COLO829 (cell line): ENCODE results near the gene USP6.
"Not testable (repeated sequence)": the region's sequence is repeated elsewhere in the genome, so short reads cannot be mapped to it uniquely, and the experiment has no call there.

Experiments
- DNase-seq: peaks from one replicate; pipeline ENCODE4 v3.0.0; 2012; ENCODE audit warnings: low spot score

Gene USP6

DNA sequence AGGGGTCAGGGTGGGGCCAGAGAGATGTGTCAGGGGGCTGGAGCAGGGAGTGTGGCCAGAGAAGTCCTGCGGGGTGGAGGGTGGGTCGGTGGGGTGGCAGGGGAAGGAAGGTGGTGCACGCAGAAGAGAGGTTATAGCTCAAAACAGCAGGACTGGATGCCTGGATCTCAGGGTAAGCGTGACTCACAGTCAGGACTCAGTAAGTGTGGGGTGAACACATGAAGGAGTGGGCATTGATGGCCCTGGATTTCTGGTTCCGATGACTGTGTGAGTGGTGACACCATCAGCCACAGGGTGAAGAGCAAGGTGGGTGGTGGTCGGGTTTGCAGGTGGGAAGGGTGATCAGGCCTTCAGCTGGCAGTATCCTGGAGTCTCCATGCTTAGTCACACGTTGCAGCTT, 6.2 kb downstream of the USP6 start:
- not testable (repeated sequence) for DNase-seq

DNA sequence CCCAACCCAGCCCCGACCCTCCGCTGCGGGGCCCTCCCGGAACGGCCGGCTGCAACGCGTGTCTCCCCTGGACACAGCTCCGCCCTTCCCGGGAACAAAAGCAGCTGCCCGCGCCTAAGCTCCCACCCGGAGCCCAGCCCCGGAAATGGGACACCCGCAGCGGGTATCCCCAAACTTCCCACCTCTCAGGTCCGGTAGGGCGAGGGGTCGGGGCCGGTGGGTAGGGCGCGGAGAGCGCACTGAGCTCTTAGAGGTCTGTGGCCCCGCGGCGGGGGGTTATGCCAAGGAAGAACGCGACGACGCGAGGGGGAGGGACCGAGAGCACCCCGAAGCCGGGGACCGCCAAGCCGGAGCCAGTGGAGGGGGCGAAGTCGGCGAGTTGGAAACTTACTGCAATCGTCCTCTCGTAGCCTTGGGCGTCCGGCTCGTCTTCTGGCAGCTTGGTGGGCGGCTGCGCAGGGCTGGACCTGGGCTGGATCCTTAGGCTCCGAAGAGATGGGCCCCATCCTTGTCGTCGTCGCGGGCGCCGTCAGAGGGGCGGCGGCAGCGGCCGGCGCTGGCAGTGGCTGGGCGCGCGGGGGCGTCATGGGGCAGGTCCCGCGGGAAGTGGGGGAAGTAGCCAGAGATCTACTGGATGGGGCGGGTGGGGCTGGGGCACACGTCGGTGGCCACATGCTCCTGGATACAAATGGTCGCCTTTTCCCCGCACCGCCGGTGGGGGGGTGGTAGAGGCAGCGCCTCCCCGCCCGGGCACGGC, 6.9 kb downstream of the USP6 start:
- DNase-seq, result no peak

DNA sequence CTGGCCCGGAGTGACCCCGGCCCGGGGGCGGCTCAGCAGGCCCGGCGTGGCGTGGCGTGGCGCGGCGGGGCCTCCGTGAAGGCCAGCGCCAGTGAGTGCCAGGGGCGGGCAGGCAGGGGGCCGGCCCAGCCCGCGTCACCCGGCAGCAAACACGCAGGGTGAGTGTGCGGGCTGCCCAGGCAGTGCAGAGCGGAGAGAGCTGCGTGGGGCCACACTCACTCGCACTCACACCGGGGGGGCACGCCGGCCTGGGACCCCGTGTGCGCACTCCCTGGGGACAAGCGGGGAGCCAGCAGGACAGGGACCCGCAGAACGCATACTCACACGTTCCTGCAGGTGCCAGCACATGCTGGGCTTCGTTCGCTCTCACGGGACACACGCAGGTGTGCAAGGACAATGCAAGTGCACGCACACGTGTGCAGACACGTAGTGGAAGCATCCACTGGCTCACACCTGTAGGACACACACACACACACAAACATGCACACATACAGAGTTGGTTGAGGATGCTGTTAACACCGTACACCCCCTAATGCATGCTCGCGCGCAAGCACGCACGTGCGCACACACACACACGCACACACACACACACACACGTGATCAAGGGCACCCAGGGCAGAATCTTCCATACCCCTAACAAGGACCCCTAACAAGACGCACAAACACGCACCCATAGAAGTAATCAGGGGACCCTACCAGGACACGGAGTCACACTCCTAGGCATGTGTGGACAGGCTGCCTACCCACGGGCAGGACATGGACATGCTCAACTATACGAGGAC, 7.7 kb downstream of the USP6 start:
- DNase-seq, result no peak

DNA sequence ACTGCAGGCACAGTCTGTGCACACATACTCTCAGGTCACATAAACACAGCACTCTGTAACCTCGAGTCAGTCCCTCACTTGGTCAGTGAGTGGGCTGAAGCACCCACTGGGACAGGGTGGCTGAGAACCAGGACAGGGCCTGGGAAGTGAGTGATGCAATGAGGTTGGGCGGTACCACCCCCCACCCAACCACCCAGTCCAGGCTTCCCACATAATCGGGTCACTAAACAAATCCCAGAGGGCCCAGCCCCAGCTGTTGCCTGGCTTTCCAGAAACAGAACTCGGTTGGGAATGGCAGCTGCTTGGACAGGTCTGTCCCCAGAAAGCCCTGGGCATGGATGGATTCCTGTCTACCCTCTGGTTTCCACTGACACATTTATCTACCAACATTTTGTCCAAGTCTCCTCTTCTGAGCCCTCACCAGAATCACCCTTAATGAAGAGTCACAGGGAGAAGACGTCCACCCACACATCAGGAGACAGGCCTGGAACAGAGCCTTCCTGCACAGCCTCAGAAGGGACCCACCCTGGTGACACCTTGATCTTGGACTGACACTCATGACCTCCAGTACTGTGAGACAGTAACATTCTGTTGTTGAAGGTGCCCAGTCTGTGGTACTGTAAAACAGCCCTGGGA, 8.4 kb downstream of the USP6 start:
- DNase-seq, result not testable (repeated sequence)

DNA sequence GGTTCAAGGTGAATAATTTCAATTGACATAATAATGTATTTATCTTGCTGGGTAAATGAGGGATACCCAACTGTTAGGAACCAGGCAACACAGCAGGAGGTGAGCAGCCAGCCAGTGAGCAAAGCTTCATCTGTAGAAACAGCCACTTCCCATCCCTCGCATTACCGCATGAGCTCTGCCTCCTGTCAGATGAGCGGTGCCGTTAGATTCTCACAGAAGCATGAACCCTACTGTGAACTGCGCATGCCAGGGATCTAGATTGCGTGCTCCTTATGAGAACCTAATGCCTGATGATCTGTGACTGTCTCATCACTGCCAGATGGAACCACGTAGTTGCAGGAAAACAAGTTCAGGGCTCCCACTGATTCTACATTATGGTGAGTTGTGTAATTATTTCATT, 9.1 kb downstream of the USP6 start:
- DNase-seq, result not testable (repeated sequence)

DNA sequence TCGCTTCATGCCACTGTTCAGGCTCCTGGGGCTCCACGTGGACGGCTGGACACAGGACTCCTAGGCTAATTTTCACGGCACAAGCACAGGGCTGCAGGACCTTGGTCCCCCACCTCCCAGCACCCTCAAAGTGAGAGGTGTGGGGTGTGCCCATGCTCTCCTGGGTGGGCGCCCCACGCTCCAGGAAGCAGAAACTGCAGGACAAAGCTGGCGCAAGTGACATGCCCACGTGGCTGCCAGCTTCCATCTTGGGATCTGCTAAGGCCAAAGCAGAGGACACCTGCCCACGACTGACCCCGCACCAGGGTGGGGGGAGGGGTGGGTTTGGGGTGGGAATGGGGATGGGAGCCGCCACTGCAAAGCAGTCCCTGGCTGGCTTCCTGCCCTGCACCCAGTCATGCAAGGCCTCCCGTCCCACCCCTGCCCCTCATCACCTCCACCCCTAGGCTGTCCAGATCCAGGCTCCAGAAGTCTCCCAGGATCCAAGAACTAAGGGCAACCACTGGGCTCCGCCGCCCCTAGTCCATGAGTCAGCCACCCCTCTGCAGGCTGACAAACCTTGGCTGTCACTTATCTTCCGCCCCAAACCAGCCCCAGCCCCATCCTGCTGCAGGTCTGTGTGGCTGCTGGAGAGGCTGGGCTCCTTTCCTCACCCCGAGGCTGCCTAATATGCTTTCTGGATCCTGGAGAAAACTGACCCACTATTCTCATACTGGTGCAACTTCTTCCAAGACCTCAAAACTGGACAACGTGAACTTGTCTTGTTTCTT, 11.1 kb downstream of the USP6 start:
- no peak for DNase-seq

DNA sequence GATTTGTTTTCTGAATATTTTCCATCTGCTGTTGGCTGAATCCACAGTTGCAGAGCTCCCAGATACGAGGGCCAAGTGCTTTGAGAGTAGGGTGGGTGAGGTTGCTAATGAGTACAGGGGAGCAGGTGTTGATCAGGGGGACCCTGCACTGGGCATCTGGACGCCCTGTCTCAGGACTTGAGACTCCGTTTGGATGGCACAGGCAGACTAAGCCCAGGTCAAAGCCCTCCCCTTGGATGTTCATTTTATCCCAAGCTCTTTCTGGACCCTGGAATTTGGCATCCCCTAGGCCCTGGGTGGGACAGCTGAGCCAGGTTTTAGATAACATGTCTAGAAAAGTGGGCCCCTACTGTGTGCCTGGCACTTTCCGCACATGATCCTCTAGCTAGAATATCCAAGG, 12.1 kb downstream of the USP6 start:
- no peak for DNase-seq

DNA sequence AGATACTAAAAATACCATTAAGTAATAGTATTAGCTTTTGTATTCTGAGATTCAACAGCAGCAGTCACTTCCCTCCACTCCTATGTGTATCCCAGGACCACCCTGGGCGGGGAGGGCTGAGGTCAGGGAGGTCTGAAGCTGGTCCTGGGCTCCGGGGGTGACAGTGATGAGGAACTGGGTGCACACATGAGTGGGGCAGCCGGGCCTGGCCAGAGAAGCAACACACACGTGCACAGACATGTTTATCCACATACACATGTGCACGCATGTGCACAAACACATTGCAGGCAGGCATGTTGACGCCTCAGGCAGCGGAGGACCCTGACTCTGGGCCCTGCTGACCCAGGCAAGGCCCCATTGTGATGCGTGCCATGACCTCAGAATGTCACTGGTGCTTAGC, 12.6 kb downstream of the USP6 start:
- not testable (repeated sequence) for DNase-seq

DNA sequence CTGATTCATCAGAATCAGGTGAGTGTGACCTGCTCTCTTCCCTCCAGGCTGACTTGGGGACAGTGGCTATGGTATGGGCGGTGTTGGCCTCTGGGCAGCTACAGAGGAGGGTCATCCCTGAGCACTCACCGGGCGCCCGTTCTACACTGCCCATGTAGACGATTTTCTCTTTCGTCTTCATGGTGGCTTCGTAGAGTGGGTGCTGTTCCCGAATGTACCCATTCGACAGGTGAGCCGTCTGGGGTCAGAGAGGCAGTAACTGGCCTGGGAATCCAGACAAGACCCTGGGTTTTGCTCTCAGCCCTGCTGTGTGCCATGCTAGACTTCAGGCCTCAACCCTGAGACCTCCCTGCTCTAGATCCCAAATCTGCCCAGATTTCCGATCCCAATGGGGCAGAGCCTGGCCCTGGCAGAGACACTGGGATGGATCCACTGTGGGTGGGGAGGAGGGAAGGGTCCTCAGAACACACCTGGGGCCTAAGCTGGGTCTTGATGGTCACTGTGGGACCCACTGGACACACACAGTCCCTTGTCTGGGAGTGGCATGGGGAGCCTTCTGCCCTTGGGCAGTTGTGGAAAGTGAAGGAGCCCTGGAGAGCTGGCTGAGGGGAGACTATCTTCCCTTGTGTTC, 13.2 kb downstream of the USP6 start:
- DNase-seq, result no peak

DNA sequence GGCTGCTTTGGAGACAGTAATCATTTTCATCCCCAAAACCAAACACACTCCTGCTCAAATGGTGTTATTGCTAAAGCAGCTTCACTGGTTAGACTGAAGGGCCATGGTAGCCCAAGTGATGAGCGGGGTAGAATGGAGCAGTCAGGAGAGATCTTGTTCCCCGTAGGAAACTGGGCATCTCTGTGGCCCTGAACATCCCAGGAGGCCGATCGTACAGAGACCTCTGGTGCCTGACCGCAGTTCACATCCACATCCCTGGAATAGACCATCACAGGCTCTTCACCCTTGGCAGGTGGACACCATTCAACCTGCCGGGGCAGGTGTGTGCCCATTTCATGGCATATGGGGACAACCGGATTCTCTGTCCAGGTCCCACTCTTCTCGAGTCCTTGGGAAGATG, 13.9 kb downstream of the USP6 start:
- DNase-seq, result not testable (repeated sequence)

DNA sequence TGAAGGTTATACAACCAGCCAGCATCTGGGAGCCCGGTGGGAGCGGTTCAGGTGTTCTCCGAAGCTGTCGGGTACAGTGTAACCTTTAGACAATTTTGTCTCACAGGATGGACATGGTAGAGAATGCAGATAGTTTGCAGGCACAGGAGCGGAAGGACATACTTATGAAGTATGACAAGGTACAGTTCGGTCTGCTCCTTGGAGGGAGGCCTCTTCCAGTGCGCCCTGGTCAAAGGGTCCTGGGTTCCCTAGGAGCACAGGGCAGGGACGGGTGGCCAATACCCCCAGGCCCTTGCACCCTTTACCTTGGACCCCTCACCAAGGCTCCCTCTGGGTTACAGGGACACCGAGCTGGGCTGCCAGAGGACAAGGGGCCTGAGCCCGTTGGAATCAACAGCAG, 14.4 kb downstream of the USP6 start:
- DNase-seq, result not testable (repeated sequence)

DNA sequence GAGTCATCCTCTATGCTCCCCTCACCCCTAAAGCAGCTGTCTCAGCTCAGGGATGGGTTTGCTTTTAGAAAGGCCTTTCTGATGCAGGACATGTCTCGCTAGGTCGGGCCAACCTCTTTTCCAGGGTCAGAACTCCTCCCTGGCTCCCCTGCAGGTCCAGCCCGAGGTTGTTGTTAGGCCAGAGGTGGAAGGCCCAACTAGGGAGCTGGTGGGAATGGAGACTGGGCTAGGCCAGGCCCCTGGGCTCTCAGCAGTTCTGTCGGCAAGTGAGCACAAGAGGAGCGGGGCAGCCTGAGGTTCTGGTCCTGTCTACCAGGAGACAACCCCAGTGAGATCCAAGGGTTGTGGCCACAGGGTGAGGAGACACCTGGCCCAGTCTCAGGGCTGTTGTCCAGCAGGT, 14.9 kb downstream of the USP6 start:
- not testable (repeated sequence) for DNase-seq

DNA sequence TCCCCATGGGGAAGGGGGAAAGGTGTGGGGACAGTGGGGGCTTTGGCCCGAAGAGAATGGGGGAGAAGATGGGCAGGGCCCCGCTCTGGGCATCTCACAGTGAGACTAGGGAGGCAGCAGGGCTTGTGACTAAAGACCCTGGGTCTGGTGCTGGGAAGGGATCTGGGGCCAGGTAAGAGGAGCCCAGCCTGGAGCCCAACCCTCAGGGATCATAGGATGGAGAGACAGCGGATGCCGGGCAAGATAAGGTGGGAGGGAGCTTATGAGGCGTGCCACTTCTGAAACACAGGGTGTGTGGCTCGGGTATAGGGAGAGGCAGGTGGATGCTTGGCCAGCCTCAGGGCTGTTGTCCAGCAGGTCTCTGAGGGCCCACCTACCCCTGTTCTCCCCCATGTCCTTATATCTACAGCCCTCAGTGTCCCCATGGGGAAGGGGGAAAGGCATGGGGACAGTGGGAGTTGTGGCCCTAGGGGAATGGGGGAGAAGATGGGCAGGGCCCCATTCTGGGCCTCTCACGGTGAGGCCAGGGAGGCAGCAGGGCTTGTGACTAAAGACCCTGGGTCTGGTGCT, 15.4 kb downstream of the USP6 start:
- DNase-seq, result no peak

DNA sequence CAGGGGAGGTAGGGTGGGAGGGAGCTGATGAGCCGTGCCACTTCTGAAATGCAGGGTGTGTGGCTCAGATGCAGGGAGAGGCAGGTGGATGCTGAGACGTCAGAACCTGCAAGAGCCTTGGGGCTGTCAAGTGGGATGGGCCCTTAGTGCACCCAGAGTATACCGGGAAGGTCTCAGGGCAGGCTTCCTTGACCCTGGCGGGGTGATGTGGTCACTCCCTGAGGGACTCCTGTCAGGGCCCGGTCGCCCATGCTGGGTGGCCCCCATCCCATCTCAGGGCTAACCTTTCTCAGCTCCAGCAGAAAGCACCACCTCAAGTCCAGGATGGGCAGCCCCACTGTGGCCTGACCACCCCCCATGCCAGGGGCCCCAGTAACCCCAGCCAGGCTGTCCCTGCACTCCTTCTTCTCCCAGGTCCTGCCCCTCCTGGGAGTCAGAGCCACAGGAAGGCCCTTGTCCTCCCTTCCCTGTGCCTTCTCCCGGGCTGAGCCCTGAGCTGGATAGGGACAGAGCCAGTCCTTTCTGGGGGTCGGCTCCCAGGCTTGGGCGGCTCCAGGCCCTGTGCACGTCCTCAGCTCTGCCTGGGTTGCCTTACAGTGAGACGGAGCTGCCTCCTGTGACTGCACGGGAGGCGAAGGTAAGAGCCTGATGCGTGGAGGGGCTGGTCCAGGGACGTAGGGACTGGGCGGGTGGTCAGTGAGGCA, 16.1 kb downstream of the USP6 start:
- not testable (repeated sequence) for DNase-seq

DNA sequence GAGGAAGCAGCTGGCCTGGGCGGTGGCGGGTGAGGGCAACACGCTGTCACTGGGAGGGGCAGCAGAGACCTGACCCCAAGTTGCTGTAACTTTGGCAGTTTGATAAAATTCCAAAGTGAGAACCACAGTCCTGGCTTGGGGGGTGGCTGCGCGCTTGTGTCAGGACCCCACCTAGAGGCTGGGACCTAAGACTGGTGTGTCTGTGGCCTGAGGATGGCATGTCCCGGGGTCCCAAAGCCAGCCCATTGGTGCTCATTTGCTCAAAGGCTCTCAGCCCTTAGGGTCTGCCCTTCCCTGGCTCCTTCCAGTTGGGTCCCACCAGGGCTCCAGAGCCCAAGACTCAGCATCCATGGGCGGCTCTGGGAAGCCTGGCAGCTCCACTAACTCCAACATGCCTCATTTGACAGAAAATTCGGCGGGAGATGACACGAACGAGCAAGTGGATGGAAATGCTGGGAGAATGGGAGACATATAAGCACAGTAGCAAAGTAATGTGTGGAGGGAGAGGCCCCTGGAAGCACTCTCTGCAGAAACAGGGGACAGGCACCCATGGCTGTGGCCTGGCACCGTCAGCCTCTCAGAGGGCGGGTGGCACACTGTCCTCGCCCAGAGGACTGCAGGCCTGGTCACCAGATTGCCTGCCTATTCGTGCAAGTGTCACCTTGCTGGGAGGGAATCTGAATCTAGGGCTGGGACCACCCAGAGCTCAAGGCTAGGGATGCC, 16.8 kb downstream of the USP6 start:
- DNase-seq, result not testable (repeated sequence)

DNA sequence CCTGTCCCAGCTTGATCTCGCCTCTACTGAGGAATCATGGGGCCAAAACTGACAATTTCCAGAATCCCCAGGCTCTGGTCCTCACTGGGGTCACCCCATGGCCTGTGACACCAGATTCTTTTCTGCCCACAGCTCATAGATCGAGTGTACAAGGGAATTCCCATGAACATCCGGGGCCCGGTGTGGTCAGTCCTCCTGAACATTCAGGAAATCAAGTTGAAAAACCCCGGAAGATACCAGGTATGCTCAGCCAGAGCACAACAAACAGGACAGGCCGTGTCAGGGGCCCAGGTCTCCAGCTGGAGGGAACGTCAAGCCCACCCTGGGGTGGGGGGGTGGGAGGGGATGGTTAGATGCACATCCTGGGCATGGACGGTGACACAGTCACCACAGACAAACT, 17.5 kb downstream of the USP6 start:
- no peak for DNase-seq

DNA sequence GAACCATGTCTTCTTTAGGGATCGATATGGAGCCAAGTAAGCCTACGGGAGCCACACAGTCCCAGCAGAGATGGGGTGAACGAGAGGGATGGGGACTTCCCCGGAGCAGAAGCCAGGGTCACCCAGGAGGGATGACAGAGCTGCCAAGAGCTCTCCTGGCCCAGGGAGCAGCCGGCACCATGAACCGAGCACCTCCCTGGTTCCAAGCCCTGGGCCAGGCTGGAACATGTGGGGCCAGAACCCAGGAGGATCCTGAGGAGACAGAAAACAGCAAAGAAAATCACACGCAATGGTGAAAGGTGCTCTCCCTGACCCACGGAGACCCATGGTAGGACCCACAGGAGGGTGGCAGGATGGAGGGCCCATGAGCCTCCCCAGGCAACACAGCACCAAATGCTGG, 18.1 kb downstream of the USP6 start:
- DNase-seq, result not testable (repeated sequence)

DNA sequence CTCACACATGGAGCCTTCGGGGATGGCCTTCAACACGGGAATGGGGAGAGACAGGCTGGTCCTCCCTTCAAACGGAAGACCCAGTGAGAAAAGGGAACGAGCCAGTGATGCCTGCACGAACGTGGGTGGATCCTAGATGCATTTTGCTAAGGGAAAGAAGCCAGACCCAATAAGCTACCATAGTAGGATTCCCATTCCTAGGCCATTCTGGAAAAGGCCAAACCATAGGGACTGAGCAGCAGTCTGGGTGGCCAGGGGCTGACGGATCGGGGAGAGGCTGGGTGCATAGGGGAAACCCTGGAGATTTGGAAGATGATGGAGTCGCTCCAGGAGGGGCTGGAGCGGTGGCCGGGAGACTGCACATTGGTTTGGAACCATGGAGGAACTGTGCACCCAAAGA, 18.7 kb downstream of the USP6 start:
- not testable (repeated sequence) for DNase-seq

DNA sequence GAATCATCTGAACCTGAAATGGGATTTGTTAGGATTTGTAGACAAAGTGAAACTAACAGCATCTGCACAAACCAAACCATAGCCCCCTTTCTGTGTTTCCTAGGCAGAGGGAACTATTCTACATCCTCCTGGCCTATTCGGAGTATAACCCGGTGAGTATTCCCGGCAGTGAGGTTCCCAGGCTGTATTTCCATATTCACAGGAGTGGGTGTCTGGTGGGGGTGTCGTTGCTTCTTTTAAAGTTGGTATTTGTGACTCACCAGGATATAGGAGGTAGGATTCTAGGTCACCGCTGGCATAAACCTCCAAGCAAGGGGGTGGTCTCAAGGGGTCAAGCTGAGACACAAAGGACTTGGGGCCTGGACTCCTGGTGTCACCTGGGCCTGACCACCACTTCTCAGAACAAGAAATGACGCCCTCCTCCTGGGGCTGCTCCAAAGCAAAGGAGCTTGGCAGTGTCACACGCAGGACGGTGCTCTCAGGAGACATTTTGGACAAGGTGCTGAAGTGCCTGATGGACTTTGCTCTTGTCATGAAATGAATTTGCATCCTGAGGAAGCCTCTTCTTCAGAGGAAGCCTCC, 19.4 kb downstream of the USP6 start:
- DNase-seq, result not testable (repeated sequence)
